Measurements from ENCODE around the gene SLC22A23.

SLC22A23 gene

GRCh38 chr6:3367630-3368029, 89.2 kb downstream of the SLC22A23 start:
- Histone ChIP-seq H3K36me3 (ENCODE audit: insufficient read depth, low read depth, low read length) (no peaks in the 10 kb centered on the region), H3K4me1 (ENCODE audit: insufficient read depth, low read length) (no peaks in the 10 kb centered on the region; the same call in 1 of the 2 replicates), H3K27ac (ENCODE audit: low read length) (no peak overlapping the region), H3K4me3 (ENCODE audit: low read length) (no peak overlapping the region), H3K27me3 (ENCODE audit: insufficient read depth, low read length) (no peaks in the 10 kb centered on the region), H3K9me3 (ENCODE audit: insufficient read depth, low read depth, low read length) (no peaks in the 10 kb centered on the region), H3K9ac (ENCODE audit: low read depth, low read length) (no peak overlapping the region)

DNA sequence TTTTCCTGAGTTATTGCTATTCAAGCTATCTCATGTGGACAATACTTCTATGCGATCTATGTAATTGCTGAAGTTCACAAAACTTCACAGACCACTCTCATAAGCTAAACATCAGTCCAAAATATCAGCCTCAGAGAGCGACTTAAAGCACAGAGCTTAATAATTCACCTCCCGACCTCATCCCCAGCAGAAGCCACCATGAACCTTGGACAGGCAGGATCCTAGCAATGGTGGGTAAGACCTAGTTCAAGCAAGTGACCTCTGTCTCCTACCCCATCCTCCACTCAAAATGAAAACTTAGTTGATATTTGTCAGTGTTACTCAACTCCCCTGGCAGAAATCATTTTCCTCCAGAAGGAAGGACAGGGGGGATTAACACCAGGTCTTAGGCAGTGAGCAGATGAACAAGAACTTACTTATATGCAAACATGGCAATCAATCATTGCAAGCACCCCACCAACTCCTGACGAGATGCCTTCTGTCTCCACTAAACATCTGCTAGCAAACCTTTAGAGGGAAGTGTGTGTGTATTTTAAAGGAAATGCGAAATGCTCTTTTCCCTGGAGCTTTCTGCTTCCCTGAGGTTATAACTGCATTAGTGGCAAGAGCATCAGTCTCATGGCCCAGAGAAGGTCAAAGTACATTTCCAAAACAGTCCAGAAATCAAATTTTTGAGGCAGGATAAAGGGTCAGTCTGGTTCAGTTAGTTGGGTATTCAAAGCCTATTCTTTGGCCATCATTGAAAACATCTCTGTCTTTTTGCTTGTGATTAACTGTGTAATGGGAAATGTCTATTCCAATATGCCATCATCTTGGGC, 90.0 kb downstream of the SLC22A23 start:
- Histone ChIP-seq H3K27ac (ENCODE audit: low read length) (no peak overlapping the region), H3K9ac (ENCODE audit: low read depth, low read length) (no peak overlapping the region), H3K4me3 (ENCODE audit: low read length) (no peak overlapping the region), H3K27me3 (ENCODE audit: insufficient read depth, low read length) (no peaks in the 10 kb centered on the region), H3K4me1 (ENCODE audit: insufficient read depth, low read length) (no peaks in the 10 kb centered on the region; the same call in 1 of the 2 replicates), H3K36me3 (ENCODE audit: insufficient read depth, low read depth, low read length) (no peaks in the 10 kb centered on the region), H3K9me3 (ENCODE audit: insufficient read depth, low read depth, low read length) (no peaks in the 10 kb centered on the region)

GRCh38 chr6:3364391-3364790, 92.5 kb downstream of the SLC22A23 start:
- H3K9me3 ChIP-seq (ENCODE audit: insufficient read depth, low read depth, low read length) = no peaks in the 10 kb centered on the region
- H3K27me3 ChIP-seq (ENCODE audit: insufficient read depth, low read length) = no peaks in the 10 kb centered on the region
- peaks cover 6% of the 10 kb centered on the region for H3K4me1 ChIP-seq (ENCODE audit: insufficient read depth, low read length)
- no peak overlapping the region for H3K9ac ChIP-seq (ENCODE audit: low read depth, low read length)
- no peak overlapping the region for H3K27ac ChIP-seq (ENCODE audit: low read length)
- H3K4me3 ChIP-seq (ENCODE audit: low read length) = no peak overlapping the region
- no peaks in the 10 kb centered on the region for H3K36me3 ChIP-seq (ENCODE audit: insufficient read depth, low read depth, low read length)

DNA sequence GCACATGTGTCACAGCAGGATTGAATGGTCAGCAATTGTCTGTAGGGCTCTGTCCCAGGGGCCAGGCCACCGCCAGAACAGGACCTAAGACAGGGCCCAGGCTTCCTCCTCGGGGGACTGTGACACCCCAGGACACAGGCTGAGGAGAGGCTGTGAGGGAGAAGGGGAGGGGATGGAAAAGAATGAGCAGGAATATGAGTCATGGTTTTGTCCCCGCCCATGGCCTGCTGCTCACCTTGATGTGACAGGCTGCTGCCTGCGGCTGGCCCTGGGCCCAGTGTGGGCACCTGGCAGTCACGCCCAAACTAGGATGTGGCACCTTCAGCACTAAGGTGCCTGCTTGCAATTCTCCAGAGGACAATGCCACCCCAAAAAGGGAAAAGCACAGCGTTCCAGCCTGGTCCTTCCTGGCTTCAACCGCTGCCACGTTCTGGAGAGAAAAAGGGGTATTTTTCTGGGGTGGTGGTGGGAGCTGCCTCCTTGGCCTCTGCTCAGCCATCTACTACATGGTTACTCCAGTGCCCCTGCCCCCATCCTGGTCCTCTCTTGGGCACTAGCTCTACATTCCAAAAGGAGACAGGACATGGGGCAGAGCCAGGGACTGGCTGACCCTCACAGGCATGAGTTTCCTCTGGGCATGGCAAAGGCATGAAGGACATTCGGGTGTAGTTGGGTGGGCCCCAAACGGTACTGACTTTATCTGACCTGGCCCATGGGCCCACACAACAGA, 93.4 kb downstream of the SLC22A23 start:
- no peak overlapping the region for H3K4me3 ChIP-seq (ENCODE audit: low read length)
- H3K27me3 ChIP-seq (ENCODE audit: insufficient read depth, low read length) = no peaks in the 10 kb centered on the region
- no peaks in the 10 kb centered on the region for H3K36me3 ChIP-seq (ENCODE audit: insufficient read depth, low read depth, low read length)
- peaks cover 6% of the 10 kb centered on the region for H3K4me1 ChIP-seq (ENCODE audit: insufficient read depth, low read length)
- H3K9ac ChIP-seq (ENCODE audit: low read depth, low read length) = no peak overlapping the region
- H3K27ac ChIP-seq (ENCODE audit: low read length) = no peak overlapping the region
- no peaks in the 10 kb centered on the region for H3K9me3 ChIP-seq (ENCODE audit: insufficient read depth, low read depth, low read length)

GRCh38 chr6:3361312-3362037, 95.4 kb downstream of the SLC22A23 start:
- H3K36me3 ChIP-seq (ENCODE audit: insufficient read depth, low read depth, low read length) = no peaks in the 10 kb centered on the region
- peaks cover 20% of the 10 kb centered on the region for H3K4me1 ChIP-seq (ENCODE audit: insufficient read depth, low read length)
- H3K27ac ChIP-seq (ENCODE audit: low read length) = no peak overlapping the region

GRCh38 chr6:3360727-3361045, 96.2 kb downstream of the SLC22A23 start:
- H3K9ac ChIP-seq (ENCODE audit: low read depth, low read length) = no peak overlapping the region
- no peaks in the 10 kb centered on the region for H3K36me3 ChIP-seq (ENCODE audit: insufficient read depth, low read depth, low read length)
- no peaks in the 10 kb centered on the region for H3K27me3 ChIP-seq (ENCODE audit: insufficient read depth, low read length)
- H3K9me3 ChIP-seq (ENCODE audit: insufficient read depth, low read depth, low read length) = no peaks in the 10 kb centered on the region
- no peak overlapping the region for H3K27ac ChIP-seq (ENCODE audit: low read length)
- no peak overlapping the region for H3K4me3 ChIP-seq (ENCODE audit: low read length)
- peaks cover 22% of the 10 kb centered on the region for H3K4me1 ChIP-seq (ENCODE audit: insufficient read depth, low read length)

More at GRCh38 chr6:3361312-3362037, 95.4 kb downstream of the SLC22A23 start:
- Histone ChIP-seq H3K27me3 (ENCODE audit: insufficient read depth, low read length) (no peaks in the 10 kb centered on the region), H3K9me3 (ENCODE audit: insufficient read depth, low read depth, low read length) (no peaks in the 10 kb centered on the region), H3K4me3 (ENCODE audit: low read length) (no peak overlapping the region), H3K9ac (ENCODE audit: low read depth, low read length) (no peak overlapping the region)

DNA sequence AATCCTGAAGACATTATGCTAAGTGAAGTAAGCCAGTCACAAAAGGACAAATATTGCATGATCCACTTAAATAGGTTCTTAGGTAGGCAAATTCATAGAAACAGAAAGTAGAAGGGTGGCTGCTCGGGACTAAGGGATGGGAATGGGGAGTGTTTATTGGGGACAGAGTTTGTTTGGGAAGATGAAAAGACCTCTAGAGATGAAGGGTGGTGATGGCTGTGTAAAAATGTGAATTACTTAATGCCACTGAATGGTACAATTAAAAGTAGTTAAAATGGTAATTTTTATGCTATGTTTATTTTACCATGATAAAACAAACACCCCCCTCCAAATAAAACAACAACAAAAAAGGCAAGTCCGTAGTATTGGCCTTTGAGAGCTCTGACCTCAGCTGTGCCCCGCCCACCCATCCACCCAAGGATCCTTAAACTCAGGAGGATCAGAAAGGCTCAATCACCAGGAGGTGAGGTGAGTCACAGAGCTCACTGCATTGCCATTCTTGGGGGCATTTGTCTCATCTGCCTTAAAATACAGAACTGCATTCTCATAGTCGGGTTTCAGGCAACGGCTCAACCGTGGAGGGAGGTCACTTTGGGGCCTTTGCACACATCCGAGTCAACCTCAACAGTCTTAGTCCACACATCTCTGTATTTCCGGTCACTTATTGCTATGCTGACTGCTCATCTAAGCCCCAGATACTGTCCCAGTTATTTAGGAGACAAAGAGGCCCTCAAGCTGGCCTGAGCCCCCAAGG, 96.7 kb downstream of the SLC22A23 start:
- Histone ChIP-seq H3K4me1 (ENCODE audit: insufficient read depth, low read length) (peaks cover 27% of the 10 kb centered on the region), H3K9me3 (ENCODE audit: insufficient read depth, low read depth, low read length) (no peaks in the 10 kb centered on the region), H3K9ac (ENCODE audit: low read depth, low read length) (no peak overlapping the region), H3K36me3 (ENCODE audit: insufficient read depth, low read depth, low read length) (no peaks in the 10 kb centered on the region), H3K4me3 (ENCODE audit: low read length) (no peak overlapping the region), H3K27ac (ENCODE audit: low read length) (no peak overlapping the region), H3K27me3 (ENCODE audit: insufficient read depth, low read length) (no peaks in the 10 kb centered on the region)

- Histone ChIP-seq H3K9ac (ENCODE audit: low read depth, low read length) (no peak overlapping the region), H3K27ac (ENCODE audit: low read length) (no peak overlapping the region), H3K9me3 (ENCODE audit: insufficient read depth, low read depth, low read length) (no peaks in the 10 kb centered on the region), H3K4me1 (ENCODE audit: insufficient read depth, low read length) (peaks cover 28% of the 10 kb centered on the region), H3K4me3 (ENCODE audit: low read length) (no peak overlapping the region), H3K36me3 (ENCODE audit: insufficient read depth, low read depth, low read length) (no peaks in the 10 kb centered on the region), H3K27me3 (ENCODE audit: insufficient read depth, low read length) (no peaks in the 10 kb centered on the region)
Measured at GRCh38 chr6:3359101-3359752, 97.6 kb downstream of the SLC22A23 start.

GRCh38 chr6:3358413-3359100, 98.3 kb downstream of the SLC22A23 start:
- Histone ChIP-seq H3K27me3 (ENCODE audit: insufficient read depth, low read length) (no peaks in the 10 kb centered on the region), H3K36me3 (ENCODE audit: insufficient read depth, low read depth, low read length) (no peaks in the 10 kb centered on the region), H3K4me3 (ENCODE audit: low read length) (no peak overlapping the region), H3K27ac (ENCODE audit: low read length) (no peak overlapping the region), H3K4me1 (ENCODE audit: insufficient read depth, low read length) (peaks cover 28% of the 10 kb centered on the region), H3K9ac (ENCODE audit: low read depth, low read length) (no peak overlapping the region), H3K9me3 (ENCODE audit: insufficient read depth, low read depth, low read length) (no peaks in the 10 kb centered on the region)

GRCh38 chr6:3357678-3358077, 99.2 kb downstream of the SLC22A23 start:
- Histone ChIP-seq H3K27ac (ENCODE audit: low read length) (no peak overlapping the region), H3K4me3 (ENCODE audit: low read length) (no peak overlapping the region), H3K27me3 (ENCODE audit: insufficient read depth, low read length) (no peaks in the 10 kb centered on the region), H3K9me3 (ENCODE audit: insufficient read depth, low read depth, low read length) (no peaks in the 10 kb centered on the region), H3K9ac (ENCODE audit: low read depth, low read length) (no peak overlapping the region), H3K4me1 (ENCODE audit: insufficient read depth, low read length) (peaks cover 31% of the 10 kb centered on the region), H3K36me3 (ENCODE audit: insufficient read depth, low read depth, low read length) (no peaks in the 10 kb centered on the region)

All from iPS-20b (cell line).